Epithelial cell of proximal tubule (primary cell): Measurements from ENCODE around the gene CLCN4. TPM values are rescaled to one million over a fixed set of nuclear protein-coding genes. Genes with fewer than 3 reads are reported as not detected.

Source experiments
- DNase-seq: peaks from one replicate; pipeline ENCODE4 v3.0.0-alpha.2; 2011; ENCODE audit warnings: low read depth
- H3K4me3 ChIP-seq: 2 replicates; pipeline ENCODE4 v1.5.1; 2011; ENCODE audit warnings: low read depth, mild to moderate bottlenecking, low read length
- total RNA-seq: library from RNA; depleted of rRNA; stranded (reverse); fragments of >200 nt; gene quantifications from 2 replicates; pipeline ENCODE4 v1.2.3, GENCODE V29; 2015
- TF ChIP-seq, protein P1 (sequence below): conservative IDR thresholded peaks from 2 replicates; pipeline ENCODE4 v1.5.1; 2012; ENCODE audit warnings: low read depth, mild to moderate bottlenecking, low read length

Gene CLCN4
- total RNA-seq, 1 donor from 2014 or later: 1.2 TPM

DNA sequence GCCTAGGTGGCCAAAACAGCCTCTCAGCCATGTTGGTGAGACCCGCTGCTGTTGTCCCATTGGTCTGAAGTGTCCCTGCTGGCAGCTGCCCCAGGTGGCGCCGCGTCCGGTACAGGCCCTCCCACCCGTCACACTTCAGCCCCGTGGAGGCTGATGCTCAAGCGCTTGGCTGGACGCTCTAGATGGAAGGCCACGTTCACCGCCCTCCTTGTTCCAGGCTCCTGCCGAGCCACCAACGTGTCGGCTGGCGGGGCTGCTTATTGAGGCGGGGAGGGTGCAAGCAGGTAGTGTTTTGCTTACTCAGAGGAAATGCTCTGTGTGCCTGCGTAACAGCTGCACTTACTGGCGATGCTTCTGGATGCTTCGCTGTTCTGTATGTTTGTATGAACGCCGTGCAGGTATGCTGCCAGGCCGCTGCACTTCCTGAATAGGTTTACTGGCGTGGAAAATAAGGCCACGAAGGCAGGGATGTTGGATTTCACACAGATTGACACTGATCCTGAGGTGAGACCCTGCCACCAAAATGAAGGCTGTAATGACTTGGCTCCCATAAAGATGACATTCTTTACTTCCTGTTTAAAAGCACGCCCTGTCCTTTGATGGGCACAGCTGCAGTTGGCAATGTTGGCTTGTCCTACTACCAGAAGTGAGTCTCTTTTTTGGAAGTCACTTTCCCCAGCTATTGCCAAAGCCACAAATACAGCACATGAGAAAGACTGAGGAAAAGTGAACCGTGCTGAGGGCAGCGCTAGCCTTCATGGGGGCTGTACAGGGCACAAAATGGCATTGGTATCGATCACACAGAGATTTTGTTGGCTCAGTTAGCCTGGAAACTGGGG, 21.0 kb upstream of the CLCN4 start:
- TF ChIP-seq, protein P1, sequence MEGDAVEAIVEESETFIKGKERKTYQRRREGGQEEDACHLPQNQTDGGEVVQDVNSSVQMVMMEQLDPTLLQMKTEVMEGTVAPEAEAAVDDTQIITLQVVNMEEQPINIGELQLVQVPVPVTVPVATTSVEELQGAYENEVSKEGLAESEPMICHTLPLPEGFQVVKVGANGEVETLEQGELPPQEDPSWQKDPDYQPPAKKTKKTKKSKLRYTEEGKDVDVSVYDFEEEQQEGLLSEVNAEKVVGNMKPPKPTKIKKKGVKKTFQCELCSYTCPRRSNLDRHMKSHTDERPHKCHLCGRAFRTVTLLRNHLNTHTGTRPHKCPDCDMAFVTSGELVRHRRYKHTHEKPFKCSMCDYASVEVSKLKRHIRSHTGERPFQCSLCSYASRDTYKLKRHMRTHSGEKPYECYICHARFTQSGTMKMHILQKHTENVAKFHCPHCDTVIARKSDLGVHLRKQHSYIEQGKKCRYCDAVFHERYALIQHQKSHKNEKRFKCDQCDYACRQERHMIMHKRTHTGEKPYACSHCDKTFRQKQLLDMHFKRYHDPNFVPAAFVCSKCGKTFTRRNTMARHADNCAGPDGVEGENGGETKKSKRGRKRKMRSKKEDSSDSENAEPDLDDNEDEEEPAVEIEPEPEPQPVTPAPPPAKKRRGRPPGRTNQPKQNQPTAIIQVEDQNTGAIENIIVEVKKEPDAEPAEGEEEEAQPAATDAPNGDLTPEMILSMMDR: no peak
- no peak overlapping the region for H3K4me3 ChIP-seq
- no peak for DNase-seq

DNA sequence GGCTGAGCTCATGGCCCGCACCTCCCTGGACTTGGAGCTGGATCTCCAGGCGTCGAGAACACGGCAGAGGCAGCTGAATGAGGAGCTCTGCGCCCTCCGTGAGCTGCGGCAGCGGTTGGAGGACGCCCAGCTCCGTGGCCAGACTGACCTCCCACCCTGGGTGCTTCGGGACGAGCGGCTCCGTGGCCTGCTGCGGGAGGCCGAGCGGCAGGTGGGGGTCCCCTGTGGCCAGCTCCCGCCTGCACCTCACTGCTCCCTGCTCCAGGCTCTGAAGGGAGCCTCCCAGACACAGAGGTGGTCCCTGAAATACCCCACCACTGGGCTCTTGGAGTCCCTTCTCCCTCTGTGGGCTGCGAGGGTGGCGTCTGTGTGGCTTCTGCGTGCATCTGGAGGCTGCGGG, 18.0 kb upstream of the CLCN4 start:
- DNase-seq: no peak
- TF ChIP-seq, protein P1: no peak

GRCh38 chrX:10140264-10140663, 16.5 kb upstream of the CLCN4 start:
- no peak overlapping the region for H3K4me3 ChIP-seq
- DNase-seq: no peak
- TF ChIP-seq, protein P1: no peak

More for the DNA sequence above, 18.0 kb upstream of the CLCN4 start:
- H3K4me3 ChIP-seq: no peak overlapping the region

- TF ChIP-seq, protein P1: no peak
- no peak overlapping the region for H3K4me3 ChIP-seq
Observed at GRCh38 chrX:10142041-10142599, 14.7 kb upstream of the CLCN4 start.

DNA sequence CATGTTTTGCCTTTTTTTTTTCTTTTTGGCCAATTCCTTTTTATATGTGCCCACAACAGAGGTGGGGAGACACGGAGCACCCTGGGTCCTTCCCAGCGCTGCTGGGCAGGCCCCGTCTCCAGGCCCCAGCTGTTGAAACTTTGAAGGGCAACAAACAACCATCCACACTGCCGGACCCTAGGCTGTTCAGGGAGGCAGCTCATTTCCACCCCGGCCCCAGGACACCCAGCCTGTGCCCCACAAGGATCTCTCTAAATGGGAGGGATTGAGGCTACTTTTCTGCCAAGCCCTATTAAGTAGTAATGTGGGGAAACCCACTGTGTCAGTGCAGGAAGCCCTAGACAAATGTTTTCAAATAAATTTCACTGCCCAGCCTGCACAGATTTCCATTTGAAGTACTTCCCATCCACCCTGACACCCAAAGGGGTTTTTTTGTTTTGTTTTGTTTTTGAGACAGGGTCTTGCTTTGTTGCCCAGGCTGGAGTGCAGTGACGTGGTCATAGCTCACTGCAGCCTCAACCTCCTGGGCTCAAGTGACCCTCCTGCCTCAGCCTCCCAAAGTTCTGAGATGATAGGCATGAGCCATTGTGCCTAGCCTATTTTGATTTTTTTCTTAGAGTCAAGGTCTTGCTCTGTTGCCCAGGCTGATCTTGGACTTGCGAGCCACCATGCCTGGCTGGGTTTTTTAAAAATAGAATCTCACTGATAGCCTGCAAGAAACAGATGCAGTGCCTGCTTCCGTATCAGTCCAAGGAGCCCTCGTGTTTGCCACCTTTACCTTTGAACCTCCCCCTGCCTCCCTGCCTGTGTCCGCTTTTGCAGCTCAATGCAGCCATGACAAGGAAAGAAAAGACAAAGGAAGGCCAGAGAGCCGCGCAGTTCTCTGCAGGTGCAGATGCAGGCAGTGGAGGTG, 13.4 kb upstream of the CLCN4 start:
- TF ChIP-seq, protein P1: no peak
- DNase-seq: no peak
- H3K4me3 ChIP-seq: no peak overlapping the region

More at GRCh38 chrX:10142041-10142599, 14.7 kb upstream of the CLCN4 start:
- no peak for DNase-seq

GRCh38 chrX:10146346-10146745, 10.4 kb upstream of the CLCN4 start:
- TF ChIP-seq, protein P1: no peak
- no peak for DNase-seq

More at GRCh38 chrX:10146346-10146745, 10.4 kb upstream of the CLCN4 start:
- H3K4me3 ChIP-seq: no peak overlapping the region
